IMR-90 (cell line): ENCODE measurements around the gene RPA3. TPM values are rescaled to one million over a fixed set of nuclear protein-coding genes. Genes with fewer than 3 reads are reported as not detected.

Experiments
- ATAC-seq: fragments of 200-7000 bp; cut with Tn5 transposase; 2 replicates; pipeline ENCODE4 v1.9.1; 2020; ENCODE audit warnings: low read depth, mild to moderate bottlenecking, moderate library complexity
- BruUV-seq: library from RNA; stranded (reverse); fragments of 400-500 nt; replicated peaks from 2 replicates; lab custom pipeline; 2021; lab: Mats Ljungman, UMichigan
- CTCF ChIA-PET: fragments of 300-600 bp; formaldehyde crosslinking; extraction: SDS; loops from one replicate; lab custom pipeline; 2021; ENCODE audit warnings: antibody characterized with exemption; lab: Yijun Ruan, JAX
- POLR2A ChIA-PET: fragments of 300-600 bp; sonication (Branson Sonifier 250); formaldehyde crosslinking; loops from one replicate; lab custom pipeline; 2022; ENCODE audit warnings: antibody characterized with exemption; ENCODE audit not compliant: unreplicated experiment; lab: Charles Lee
- DNase-seq: peaks from one replicate; pipeline ENCODE4 v3.0.0; 2013
- H2AFZ ChIP-seq: replicated peaks from 2 replicates; pipeline ENCODE3; 2013; ENCODE audit warnings: low read length, mild to moderate bottlenecking; ENCODE audit not compliant: poor library complexity
- H2AK5ac ChIP-seq: 2 replicates; pipeline ENCODE4 v1.6.1; 2013; ENCODE audit warnings: low read depth, low read length, inconsistent platforms
- H2AK9ac ChIP-seq: replicated peaks from 2 replicates; pipeline ENCODE3; 2013; ENCODE audit warnings: mild to moderate bottlenecking, low read depth, low read length, moderate library complexity; ENCODE audit not compliant: poor library complexity
- H2BK120ac ChIP-seq: 2 replicates; pipeline ENCODE4 v1.6.1; 2013; ENCODE audit warnings: low read depth, low read length, inconsistent platforms
- H2BK15ac ChIP-seq: 3 replicates; pipeline ENCODE4 v1.6.1; 2013; ENCODE audit warnings: low read depth, low read length, inconsistent platforms
- H2BK20ac ChIP-seq: 2 replicates; pipeline ENCODE4 v1.6.1; 2013; ENCODE audit warnings: low read depth, mild to moderate bottlenecking, inconsistent platforms, low read length, moderate library complexity
- H2BK5ac ChIP-seq: 2 replicates; pipeline ENCODE4 v1.6.1; 2013; ENCODE audit warnings: mild to moderate bottlenecking, low read depth, low read length, inconsistent platforms; ENCODE audit not compliant: poor library complexity, severe bottlenecking
- H3K14ac ChIP-seq: replicated peaks from 2 replicates; pipeline ENCODE4 v1.6.1; 2013; ENCODE audit warnings: low read depth, low read length, inconsistent platforms
- H3K18ac ChIP-seq: 2 replicates; pipeline ENCODE4 v1.6.1; 2013; ENCODE audit warnings: low read depth, low read length, control low read depth
- H3K23ac ChIP-seq: 2 replicates; pipeline ENCODE4 v1.6.1; 2013; ENCODE audit warnings: low read depth, low read length, inconsistent platforms
- H3K27ac ChIP-seq: 2 replicates; pipeline ENCODE4 v1.5.1; 2013; ENCODE audit warnings: mild to moderate bottlenecking, control low read depth, low read length; ENCODE audit not compliant: insufficient read depth
- H3K27me3 ChIP-seq: 2 replicates; pipeline ENCODE4 v1.6.1; 2013; ENCODE audit warnings: low read length; ENCODE audit not compliant: control insufficient read depth, insufficient read depth
- H3K36me3 ChIP-seq: 2 replicates; pipeline ENCODE4 v1.6.1; 2013; ENCODE audit warnings: low read length, mixed read lengths; ENCODE audit not compliant: control insufficient read depth, insufficient read depth
- H3K4ac ChIP-seq: 2 replicates; pipeline ENCODE4 v1.6.1; 2013; ENCODE audit warnings: low read depth, low read length, inconsistent platforms
- H3K4me1 ChIP-seq: 2 replicates; pipeline ENCODE4 v1.6.1; 2013; ENCODE audit warnings: low read length, mixed read lengths; ENCODE audit not compliant: control insufficient read depth, insufficient read depth
- H3K4me2 ChIP-seq: 2 replicates; pipeline ENCODE4 v1.6.1; 2013; ENCODE audit warnings: low read depth, mild to moderate bottlenecking, control low read depth, low read length, moderate library complexity
- H3K4me3 ChIP-seq: 2 replicates; pipeline ENCODE4 v1.5.1; 2013; ENCODE audit warnings: low read depth, mild to moderate bottlenecking, control low read depth, low read length, moderate library complexity; ENCODE audit not compliant: insufficient read depth
- H3K56ac ChIP-seq: 2 replicates; pipeline ENCODE4 v1.6.1; 2013; ENCODE audit warnings: low read length, inconsistent platforms; ENCODE audit not compliant: insufficient read depth; ENCODE audit errors: extremely low read depth
- H3K79me1 ChIP-seq, 2 experiments: 2 replicates each; pipeline ENCODE4 v1.6.1; 2013; ENCODE audit warnings: low read length in 2 of 2, inconsistent platforms in 1 of 2, low read depth in 1 of 2
- H3K9ac ChIP-seq: 2 replicates; pipeline ENCODE4 v1.6.1; 2013; ENCODE audit warnings: low read depth, low read length, control low read depth
- H3K9me1 ChIP-seq: 2 replicates; pipeline ENCODE4 v1.6.1; 2013; ENCODE audit warnings: low read length, inconsistent platforms; ENCODE audit not compliant: insufficient read depth
- H3K9me3 ChIP-seq: 2 replicates; pipeline ENCODE4 v1.6.1; 2013; ENCODE audit warnings: low read length; ENCODE audit not compliant: control insufficient read depth, insufficient read depth
- H4K20me1 ChIP-seq: 2 replicates; pipeline ENCODE4 v1.6.1; 2013; ENCODE audit warnings: low read length, inconsistent platforms; ENCODE audit not compliant: insufficient read depth
- H4K5ac ChIP-seq: 2 replicates; pipeline ENCODE4 v1.6.1; 2013; ENCODE audit warnings: mild to moderate bottlenecking, low read depth, low read length, control low read depth
- H4K8ac ChIP-seq, 2 experiments: 2 replicates each; pipeline ENCODE4 v1.6.1; 2013; ENCODE audit warnings: low read depth in 2 of 2, low read length in 2 of 2, control low read depth in 1 of 2, inconsistent platforms in 1 of 2
- H4K91ac ChIP-seq: 2 replicates; pipeline ENCODE4 v1.6.1; 2013; ENCODE audit warnings: low read depth, low read length, inconsistent platforms; ENCODE audit not compliant: insufficient read depth
- BHLHE40 ChIP-seq: fragments of 150-350 bp; IDR thresholded peaks from 2 replicates; pipeline ENCODE4 v1.6.1; 2016; ENCODE audit warnings: mild to moderate bottlenecking, low read depth, low read length
- FOS ChIP-seq: fragments of 150-350 bp; IDR thresholded peaks from 2 replicates; pipeline ENCODE4 v1.6.1; 2016; ENCODE audit warnings: low read depth, low read length
- MXI1 ChIP-seq: IDR thresholded peaks from 2 replicates; pipeline ENCODE4 v1.6.1; 2012; ENCODE audit warnings: low read depth, mild to moderate bottlenecking, low read length, moderate library complexity, borderline replicate concordance
- WGBS, 2 experiments: methylation state at CpG; one replicate each; pipeline versions ENCODE4 v1.1.5 to v1.1.7; 2013; ENCODE audit warnings: missing lambda C conversion rate in 2 of 2; ENCODE audit not compliant: insufficient read length in 1 of 2; ENCODE audit errors: extremely low coverage in 2 of 2; 5-methylcytosine and 5-hydroxymethylcytosine counted together
- dilution Hi-C: fragments of 300-500 bp; cut with HindIII; formaldehyde crosslinking; loops from one replicate; pipeline ENCODE4 v1.14.3; 2018; ENCODE audit warnings: low sequenced_read_pairs; ENCODE audit not compliant: unreplicated experiment
- in situ Hi-C: fragments of 300-500 bp; cut with MboI; formaldehyde crosslinking; loops from 3 replicates; pipeline ENCODE4 v1.14.3; 2019; ENCODE audit warnings: low sequenced_read_pairs, inconsistent platforms, mixed read lengths
- intact Hi-C: fragments of 100-400 bp; cut with micrococcal nuclease; formaldehyde crosslinking; loops from 2 replicates; pipeline ENCODE4 v1.10.0; 2022
- polyA plus RNA-seq, 3 experiments: library from polyadenylated mRNA; depleted of rRNA; stranded (reverse); fragments of >200 nt; gene quantifications; 2 replicates each; pipeline ENCODE4 v1.2.3, GENCODE V29; 2012; ENCODE audit warnings: low replicate concordance in 1 of 3
- total RNA-seq: library from RNA; depleted of rRNA; stranded (reverse); fragments of >200 nt; gene quantifications from 2 replicates; pipeline ENCODE4 v1.2.3, GENCODE V29; 2012

RPA3 gene
- total and polyA plus RNA-seq, 2 of the 4 experiments (the other 2 are of a cell fraction) = 12.7 to 21.1 TPM

- Histone ChIP-seq H2AFZ (no peak overlapping the region), H3K18ac (no peak overlapping the region), H3K27me3 (no peaks in the 10 kb centered on the region), H3K4me1 (no peaks in the 10 kb centered on the region), H4K91ac (no peak overlapping the region), H3K27ac (no peak overlapping the region), H4K5ac (no peak overlapping the region), H3K9me1 (no peaks in the 10 kb centered on the region), H3K79me1 (no peaks in the 10 kb centered on the region), H3K4me3 (no peak overlapping the region), H4K8ac (no peak overlapping the region), H2BK120ac (no peak overlapping the region), H3K9me3 (no peaks in the 10 kb centered on the region), H3K36me3 (no peaks in the 10 kb centered on the region), H3K14ac (no peak overlapping the region), H3K56ac (no peak overlapping the region), H2AK5ac (no peak overlapping the region), H3K4me2 (no peak overlapping the region), H3K23ac (no peak overlapping the region), H2BK20ac (no peak overlapping the region), H2BK5ac (no peak overlapping the region), H3K9ac (no peak overlapping the region), H2AK9ac (no peak overlapping the region), H4K20me1 (no peaks in the 10 kb centered on the region), H3K4ac (no peak overlapping the region), H2BK15ac (no peak overlapping the region)
- no TSS peak for BruUV-seq
- in situ Hi-C loops = no loop called here
- intact Hi-C loops = no loop called here
- ChIA-PET CTCF (no interaction called here), POLR2A (no interaction called here)
- no CpG with 5 or more reads among the region's 2 CpGs for WGBS, 2 experiments
- ATAC-seq (no peak), DNase-seq (no peak)
- dilution Hi-C loops = no loop called here
- TF ChIP-seq MXI1 (no peak), BHLHE40 (no peak), FOS (no peak)
Measured at GRCh38 chr7:7736671-7737070, 18.3 kb upstream of the RPA3 start.
